Liver (tissue), 9 donors: ENCODE results near the gene PLEKHA5. TPM values are rescaled to one million over a fixed set of nuclear protein-coding genes. Genes with fewer than 3 reads are reported as not detected.
"Not testable (repeated sequence)": the region's sequence is repeated elsewhere in the genome, so short reads cannot be mapped to it uniquely, and the experiment has no call there.

Experiments used
- DNase-seq: peaks from one replicate; pipeline ENCODE4 v3.0.0-alpha.2; 2017; ENCODE audit warnings: low spot score
- H3K27ac ChIP-seq, 2 donors: one replicate each; pipeline ENCODE4 v1.7.0; 2013; ENCODE audit warnings: inconsistent platforms in 2 of 2, low read length in 2 of 2, control low read depth in 1 of 2, low read depth in 1 of 2, mild to moderate bottlenecking in 1 of 2
- H3K27me3 ChIP-seq, 4 donors: one replicate each; pipeline versions ENCODE4 v1.6.1 to v1.7.0; 2013; ENCODE audit warnings: low read length in 3 of 4, inconsistent platforms in 1 of 4, mild to moderate bottlenecking in 1 of 4, moderate library complexity in 1 of 4; ENCODE audit not compliant: control insufficient read depth in 4 of 4, insufficient read depth in 4 of 4
- H3K36me3 ChIP-seq, 4 donors: one replicate each; pipeline versions ENCODE4 v1.6.1 to v1.7.0; 2013; ENCODE audit warnings: low read length in 3 of 4, mild to moderate bottlenecking in 3 of 4, low read depth in 1 of 4, moderate library complexity in 1 of 4; ENCODE audit not compliant: control insufficient read depth in 4 of 4, insufficient read depth in 3 of 4
- H3K4me1 ChIP-seq, 4 donors: one replicate each; pipeline versions ENCODE4 v1.6.1 to v1.7.0; 2013; ENCODE audit warnings: low read length in 3 of 4, mild to moderate bottlenecking in 3 of 4, moderate library complexity in 1 of 4; ENCODE audit not compliant: control insufficient read depth in 4 of 4, insufficient read depth in 4 of 4
- H3K4me3 ChIP-seq, 3 donors: one replicate each; pipeline versions ENCODE4 v1.6.1 to v1.7.0; 2013; ENCODE audit warnings: low read length in 3 of 3, control low read depth in 1 of 3, low read depth in 1 of 3, mild to moderate bottlenecking in 1 of 3
- H3K9ac ChIP-seq, 2 donors: one replicate each; pipeline ENCODE4 v1.7.0; 2013; ENCODE audit warnings: low read length in 2 of 2, mild to moderate bottlenecking in 2 of 2, moderate library complexity in 2 of 2, control low read depth in 1 of 2, low read depth in 1 of 2
- H3K9me3 ChIP-seq, 4 donors: one replicate each; pipeline versions ENCODE4 v1.6.1 to v1.7.0; 2013; ENCODE audit warnings: low read length in 3 of 4; ENCODE audit not compliant: control insufficient read depth in 4 of 4
- CTCF ChIP-seq: fragments of 150-350 bp; IDR thresholded peaks from 2 replicates; pipeline ENCODE4 v1.5.1; 2017; ENCODE audit warnings: improper control_type of control experiment, low read depth, low read length; ENCODE audit not compliant: missing input control
- EGR1 ChIP-seq, 2 donors: IDR thresholded peaks; 2 replicates each; pipeline ENCODE4 v1.6.1; 2016 to 2018; ENCODE audit warnings: antibody characterized with exemption in 2 of 2, low read depth in 2 of 2
- FOXA1 ChIP-seq: IDR thresholded peaks from 2 replicates; pipeline ENCODE4 v1.6.1; 2016; ENCODE audit warnings: antibody characterized with exemption
- GABPA ChIP-seq, 2 donors: IDR thresholded peaks in 1 of 2; conservative IDR thresholded peaks in 1 of 2; 2 replicates each; pipeline ENCODE4 v1.6.1; 2016; ENCODE audit warnings: antibody characterized with exemption in 2 of 2, mild to moderate bottlenecking in 1 of 2, moderate library complexity in 1 of 2
- HNF4A ChIP-seq, 2 donors: conservative IDR thresholded peaks; 2 replicates each; pipeline ENCODE4 v1.6.1; 2016; ENCODE audit warnings: antibody characterized with exemption in 2 of 2, mild to moderate bottlenecking in 2 of 2
- HNF4G ChIP-seq: IDR thresholded peaks from 2 replicates; pipeline ENCODE4 v1.6.1; 2016; ENCODE audit warnings: antibody characterized with exemption
- JUND ChIP-seq, 2 donors: IDR thresholded peaks; 2 replicates each; pipeline ENCODE4 v1.6.1; 2016; ENCODE audit warnings: antibody characterized with exemption in 2 of 2
- MAX ChIP-seq: IDR thresholded peaks from 2 replicates; pipeline ENCODE4 v1.6.1; 2016; ENCODE audit warnings: antibody characterized with exemption
- RAD21 ChIP-seq, 2 donors: IDR thresholded peaks; 2 replicates each; pipeline ENCODE4 v1.6.1; 2016; ENCODE audit warnings: antibody characterized with exemption in 2 of 2, mild to moderate bottlenecking in 2 of 2
- REST ChIP-seq: IDR thresholded peaks from 2 replicates; pipeline ENCODE4 v1.6.1; 2016; ENCODE audit warnings: antibody characterized with exemption, mild to moderate bottlenecking
- RXRA ChIP-seq, 2 donors: IDR thresholded peaks; 2 replicates each; pipeline ENCODE4 v1.6.1; 2017 to 2018; ENCODE audit warnings: antibody characterized with exemption in 2 of 2, mild to moderate bottlenecking in 1 of 2
- SP1 ChIP-seq: IDR thresholded peaks from 2 replicates; pipeline ENCODE4 v1.6.1; 2018; ENCODE audit warnings: antibody characterized with exemption, mild to moderate bottlenecking
- WGBS: extraction: QIAGEN DNeasy Blood & Tissue Kit; methylation state at CpG from one replicate; pipeline ENCODE4 v1.1.7; 2013; 5-methylcytosine and 5-hydroxymethylcytosine counted together
- polyA plus RNA-seq, 2 donors: library from polyadenylated mRNA; stranded (reverse) in 1 of 2; unstranded in 1 of 2; fragments of 200-250 nt in 1 of 2; fragments of >200 nt in 1 of 2; fragmentation: Nextera tagmentation in 1 of 2; extraction: Ambion mirVana in 1 of 2; gene quantifications; one replicate each; pipeline versions ENCODE4 v1.2.1 to v1.2.3, GENCODE V29; 2013 to 2015
- total RNA-seq, 2 donors: library from RNA; depleted of rRNA; stranded (reverse); fragments of >200 nt; gene quantifications; one replicate each; pipeline ENCODE4 v1.2.3, GENCODE V29; 2014
- TF ChIP-seq, protein P1 (sequence below): IDR thresholded peaks from 2 replicates; pipeline ENCODE4 v1.6.1; 2016; ENCODE audit warnings: antibody characterized with exemption
- donor health status: healthy.
- donor health status: healthy.
- donor health status: healthy.
- donor health status: healthy.
- donor health status: healthy.

PLEKHA5 gene
- total and polyA plus RNA-seq, 4 donors: 4.6 to 25.5 (median 16.8) TPM

GRCh38 chr12:19227190-19227879 lies 97.8 kb downstream of the PLEKHA5 start:
- DNase-seq: no peak
- TF ChIP-seq RAD21 (IDR thresholded peaks at IDR 0.05) (peak; percentile 17 to 31), REST (no peak), CTCF (no peak), JUND (IDR thresholded peaks at IDR 0.05) (peak in 1 of 2 donors; percentile 25), EGR1 (IDR thresholded peaks at IDR 0.05; ENCODE audit: low read depth in 2 of 2) (peak in 1 of 2 donors; percentile 21), SP1 (peak; percentile 20), FOXA1 (no peak), MAX (peak; percentile 20), RXRA (IDR thresholded peaks at IDR 0.05) (peak; percentile 67 to 72), HNF4A (conservative IDR thresholded peaks at IDR 0.05) (peak; percentile 48 to 49)
- TF ChIP-seq, protein P1, sequence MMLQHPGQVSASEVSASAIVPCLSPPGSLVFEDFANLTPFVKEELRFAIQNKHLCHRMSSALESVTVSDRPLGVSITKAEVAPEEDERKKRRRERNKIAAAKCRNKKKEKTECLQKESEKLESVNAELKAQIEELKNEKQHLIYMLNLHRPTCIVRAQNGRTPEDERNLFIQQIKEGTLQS: no peak
- no peak overlapping the region for H3K4me3 ChIP-seq
- WGBS: 21% methylated on average over 2 of the region's 2 CpGs
- no peaks in the 10 kb centered on the region for H3K27me3 ChIP-seq
- peaks cover 0 to 12% (median 11%) of the 10 kb centered on the region in 4 donors for H3K4me1 ChIP-seq
- no peaks in the 10 kb centered on the region for H3K9me3 ChIP-seq
- no peak overlapping the region for H3K9ac ChIP-seq
- H3K27ac ChIP-seq: peak overlapping the region; percentile 26 to 47
- H3K36me3 ChIP-seq: no peaks in the 10 kb centered on the region

- Histone ChIP-seq H3K36me3 (no peaks in the 10 kb centered on the region), H3K9ac (no peak overlapping the region), H3K4me3 (no peak overlapping the region), H3K27me3 (no peaks in the 10 kb centered on the region), H3K9me3 (no peaks in the 10 kb centered on the region), H3K4me1 (peaks cover 0 to 12% (median 11%) of the 10 kb centered on the region in 4 donors), H3K27ac (peak overlapping the region; percentile 9 to 10)
- DNase-seq: no peak
- TF ChIP-seq CTCF (no peak), EGR1 (IDR thresholded peaks at IDR 0.05; ENCODE audit: low read depth in 2 of 2) (no peak), GABPA (IDR thresholded peaks at IDR 0.05 in 1 of 2, conservative IDR thresholded peaks at IDR 0.05 in 1 of 2) (no peak), HNF4G (no peak)
- WGBS: 88% methylated on average over 1 of the region's 1 CpG
Observed at GRCh38 chr12:19227880-19228210, 98.3 kb downstream of the PLEKHA5 start.

DNA sequence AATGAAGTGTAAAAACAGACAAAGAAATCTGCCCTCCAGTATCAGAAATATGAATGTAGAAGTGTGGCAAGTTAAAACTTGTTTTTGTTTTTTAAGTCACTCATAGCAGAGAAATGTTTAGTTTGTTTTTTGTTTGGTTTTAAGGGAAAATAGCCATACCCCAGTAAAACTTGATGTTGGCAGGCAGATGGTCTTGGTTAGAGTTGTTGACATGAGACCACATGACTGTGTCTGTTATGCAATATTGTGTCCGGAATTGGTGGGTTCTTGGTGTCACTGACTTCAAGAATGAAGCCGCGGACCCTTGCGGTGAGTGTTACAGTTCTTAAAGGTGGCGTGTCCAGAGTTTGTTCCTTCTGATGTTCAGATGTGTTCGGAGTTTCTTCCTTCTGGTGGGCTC lies 99.5 kb downstream of the PLEKHA5 start:
- not testable (repeated sequence) for H3K9ac ChIP-seq, H3K9me3 ChIP-seq, H3K36me3 ChIP-seq, H3K4me3 ChIP-seq, H3K27ac ChIP-seq, DNase-seq, H3K27me3 ChIP-seq
- H3K4me1 ChIP-seq: peaks cover 0 to 18% (median 12%) of the 10 kb centered on the region in 4 donors
- 84% methylated on average over 6 of the region's 6 CpGs for WGBS
